GM23248 (cell line): ENCODE measurements around the gene TXNDC8.

Source experiments
- EZH2 ChIP-seq: fragments of 200-600 bp; sonication (generic); IDR thresholded peaks from 2 replicates; pipeline ENCODE4 v1.6.1; 2018; ENCODE audit warnings: antibody characterized with exemption, mild to moderate bottlenecking; ENCODE audit not compliant: insufficient read depth, poor library complexity, severe bottlenecking
- EZH2phosphoT487 ChIP-seq: fragments of 200-600 bp; sonication (generic); IDR thresholded peaks from 2 replicates; pipeline ENCODE4 v1.6.1; 2018; ENCODE audit warnings: antibody characterized with exemption, moderate library complexity, mild to moderate bottlenecking, low read depth; ENCODE audit not compliant: insufficient read depth

DNA sequence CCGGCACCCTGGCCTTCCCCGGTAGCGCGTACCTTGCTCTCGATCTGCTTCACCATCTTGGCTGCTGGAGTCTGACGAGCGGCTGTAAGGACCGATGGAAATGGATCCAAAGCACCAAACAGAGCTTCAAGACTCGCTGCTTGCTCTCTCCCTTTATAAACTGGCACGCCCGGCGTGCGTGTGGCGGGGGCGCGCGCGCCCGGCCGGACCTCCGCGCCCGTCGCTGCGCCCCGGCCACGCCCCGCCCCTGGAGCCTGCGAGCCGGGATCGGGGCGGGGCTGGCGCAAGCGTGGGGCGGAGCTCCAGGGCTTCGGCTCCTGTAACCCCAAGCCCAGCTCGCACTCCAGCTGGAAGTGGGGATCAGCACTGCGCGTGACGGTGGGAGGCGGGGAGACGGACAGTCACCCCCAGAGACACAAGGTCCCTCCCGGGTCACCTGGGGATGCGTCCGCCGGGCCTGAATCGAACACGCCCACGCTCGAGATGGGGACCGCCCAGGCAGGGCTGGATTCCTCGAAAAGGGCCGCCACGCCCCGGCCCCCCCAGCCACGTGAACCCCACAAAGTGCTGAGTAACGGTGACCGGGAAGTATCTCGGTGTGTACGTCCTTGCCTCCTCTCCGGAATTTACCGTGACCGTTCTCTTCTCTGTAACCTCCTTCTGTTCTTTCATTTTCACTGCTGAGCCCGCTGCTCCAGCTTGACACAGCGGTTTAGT lies 81.1 kb downstream of the TXNDC8 start, which contains the start of gene TXN:
- TF ChIP-seq EZH2phosphoT487 = no peak
- TF ChIP-seq EZH2 = no peak
